Liver (tissue), 9 donors: ENCODE measurements around the gene APOB. TPM values are rescaled to one million over a fixed set of nuclear protein-coding genes. Genes with fewer than 3 reads are reported as not detected.

Experiments
- DNase-seq: peaks from one replicate; pipeline ENCODE4 v3.0.0-alpha.2; 2017; ENCODE audit warnings: low spot score
- H3K27ac ChIP-seq, 2 donors: one replicate each; pipeline ENCODE4 v1.7.0; 2013; ENCODE audit warnings: inconsistent platforms in 2 of 2, low read length in 2 of 2, control low read depth in 1 of 2, low read depth in 1 of 2, mild to moderate bottlenecking in 1 of 2
- H3K27me3 ChIP-seq, 4 donors: one replicate each; pipeline versions ENCODE4 v1.6.1 to v1.7.0; 2013; ENCODE audit warnings: low read length in 3 of 4, inconsistent platforms in 1 of 4, mild to moderate bottlenecking in 1 of 4, moderate library complexity in 1 of 4; ENCODE audit not compliant: control insufficient read depth in 4 of 4, insufficient read depth in 4 of 4
- H3K36me3 ChIP-seq, 4 donors: one replicate each; pipeline versions ENCODE4 v1.6.1 to v1.7.0; 2013; ENCODE audit warnings: low read length in 3 of 4, mild to moderate bottlenecking in 3 of 4, low read depth in 1 of 4, moderate library complexity in 1 of 4; ENCODE audit not compliant: control insufficient read depth in 4 of 4, insufficient read depth in 3 of 4
- H3K4me1 ChIP-seq, 4 donors: one replicate each; pipeline versions ENCODE4 v1.6.1 to v1.7.0; 2013; ENCODE audit warnings: low read length in 3 of 4, mild to moderate bottlenecking in 3 of 4, moderate library complexity in 1 of 4; ENCODE audit not compliant: control insufficient read depth in 4 of 4, insufficient read depth in 4 of 4
- H3K4me3 ChIP-seq, 3 donors: one replicate each; pipeline versions ENCODE4 v1.6.1 to v1.7.0; 2013; ENCODE audit warnings: low read length in 3 of 3, control low read depth in 1 of 3, low read depth in 1 of 3, mild to moderate bottlenecking in 1 of 3
- H3K9ac ChIP-seq, 2 donors: one replicate each; pipeline ENCODE4 v1.7.0; 2013; ENCODE audit warnings: low read length in 2 of 2, mild to moderate bottlenecking in 2 of 2, moderate library complexity in 2 of 2, control low read depth in 1 of 2, low read depth in 1 of 2
- H3K9me3 ChIP-seq, 4 donors: one replicate each; pipeline versions ENCODE4 v1.6.1 to v1.7.0; 2013; ENCODE audit warnings: low read length in 3 of 4; ENCODE audit not compliant: control insufficient read depth in 4 of 4
- ATF3 ChIP-seq: IDR thresholded peaks from 2 replicates; pipeline ENCODE4 v1.6.1; 2016; ENCODE audit warnings: antibody characterized with exemption
- CTCF ChIP-seq: fragments of 150-350 bp; IDR thresholded peaks from 2 replicates; pipeline ENCODE4 v1.5.1; 2017; ENCODE audit warnings: improper control_type of control experiment, low read depth, low read length; ENCODE audit not compliant: missing input control
- EGR1 ChIP-seq, 2 donors: IDR thresholded peaks; 2 replicates each; pipeline ENCODE4 v1.6.1; 2016 to 2018; ENCODE audit warnings: antibody characterized with exemption in 2 of 2, low read depth in 2 of 2
- FOXA1 ChIP-seq: IDR thresholded peaks from 2 replicates; pipeline ENCODE4 v1.6.1; 2016; ENCODE audit warnings: antibody characterized with exemption
- FOXA2 ChIP-seq: IDR thresholded peaks from 2 replicates; pipeline ENCODE4 v1.6.1; 2016; ENCODE audit warnings: antibody characterized with exemption
- GABPA ChIP-seq, 2 donors: IDR thresholded peaks in 1 of 2; conservative IDR thresholded peaks in 1 of 2; 2 replicates each; pipeline ENCODE4 v1.6.1; 2016; ENCODE audit warnings: antibody characterized with exemption in 2 of 2, mild to moderate bottlenecking in 1 of 2, moderate library complexity in 1 of 2
- HNF4A ChIP-seq, 2 donors: conservative IDR thresholded peaks; 2 replicates each; pipeline ENCODE4 v1.6.1; 2016; ENCODE audit warnings: antibody characterized with exemption in 2 of 2, mild to moderate bottlenecking in 2 of 2
- HNF4G ChIP-seq: IDR thresholded peaks from 2 replicates; pipeline ENCODE4 v1.6.1; 2016; ENCODE audit warnings: antibody characterized with exemption
- JUND ChIP-seq, 2 donors: IDR thresholded peaks; 2 replicates each; pipeline ENCODE4 v1.6.1; 2016; ENCODE audit warnings: antibody characterized with exemption in 2 of 2
- MAX ChIP-seq: IDR thresholded peaks from 2 replicates; pipeline ENCODE4 v1.6.1; 2016; ENCODE audit warnings: antibody characterized with exemption
- NR2F2 ChIP-seq: IDR thresholded peaks from 2 replicates; pipeline ENCODE4 v1.6.1; 2016; ENCODE audit warnings: antibody characterized with exemption
- RAD21 ChIP-seq, 2 donors: IDR thresholded peaks; 2 replicates each; pipeline ENCODE4 v1.6.1; 2016; ENCODE audit warnings: antibody characterized with exemption in 2 of 2, mild to moderate bottlenecking in 2 of 2
- REST ChIP-seq: IDR thresholded peaks from 2 replicates; pipeline ENCODE4 v1.6.1; 2016; ENCODE audit warnings: antibody characterized with exemption, mild to moderate bottlenecking
- RXRA ChIP-seq, 2 donors: IDR thresholded peaks; 2 replicates each; pipeline ENCODE4 v1.6.1; 2017 to 2018; ENCODE audit warnings: antibody characterized with exemption in 2 of 2, mild to moderate bottlenecking in 1 of 2
- SP1 ChIP-seq: IDR thresholded peaks from 2 replicates; pipeline ENCODE4 v1.6.1; 2018; ENCODE audit warnings: antibody characterized with exemption, mild to moderate bottlenecking
- TAF1 ChIP-seq: conservative IDR thresholded peaks from 2 replicates; pipeline ENCODE4 v1.6.1; 2016; ENCODE audit warnings: antibody characterized with exemption, mild to moderate bottlenecking
- YY1 ChIP-seq: IDR thresholded peaks from 2 replicates; pipeline ENCODE4 v1.6.1; 2016; ENCODE audit warnings: antibody characterized with exemption, mild to moderate bottlenecking
- ZBTB33 ChIP-seq: IDR thresholded peaks from 2 replicates; pipeline ENCODE4 v1.6.1; 2016; ENCODE audit warnings: antibody characterized with exemption
- WGBS: extraction: QIAGEN DNeasy Blood & Tissue Kit; methylation state at CpG from one replicate; pipeline ENCODE4 v1.1.7; 2013; 5-methylcytosine and 5-hydroxymethylcytosine counted together
- polyA plus RNA-seq, 2 donors: library from polyadenylated mRNA; stranded (reverse) in 1 of 2; unstranded in 1 of 2; fragments of 200-250 nt in 1 of 2; fragments of >200 nt in 1 of 2; fragmentation: Nextera tagmentation in 1 of 2; extraction: Ambion mirVana in 1 of 2; gene quantifications; one replicate each; pipeline versions ENCODE4 v1.2.1 to v1.2.3, GENCODE V29; 2013 to 2015
- total RNA-seq, 2 donors: library from RNA; depleted of rRNA; stranded (reverse); fragments of >200 nt; gene quantifications; one replicate each; pipeline ENCODE4 v1.2.3, GENCODE V29; 2014
- donor health status: healthy.
- donor health status: healthy.
- donor health status: healthy.
- donor health status: healthy.
- donor health status: healthy.

Gene APOB
- total and polyA plus RNA-seq, 4 donors = 431 to 2,949 (median 1,463) TPM

- TF ChIP-seq CTCF = no peak
- TF ChIP-seq FOXA2 = no peak
- no peak for TF ChIP-seq HNF4A (conservative IDR thresholded peaks at IDR 0.05)
- no peak for TF ChIP-seq HNF4G
- TF ChIP-seq SP1 = no peak
- TF ChIP-seq YY1 = no peak
- no peak for TF ChIP-seq EGR1 (IDR thresholded peaks at IDR 0.05; ENCODE audit: low read depth in 2 of 2)
- no peak for TF ChIP-seq MAX
Measured at GRCh38 chr2:20976527-20976926, 67.3 kb downstream of the APOB start (continued).

- WGBS = 67% methylated on average over 2 of the region's 2 CpGs
- Histone ChIP-seq H3K4me3 (no peak overlapping the region), H3K9me3 (no peaks in the 10 kb centered on the region), H3K4me1 (no peaks in the 10 kb centered on the region), H3K27me3 (no peaks in the 10 kb centered on the region), H3K9ac (no peak overlapping the region), H3K27ac (no peak overlapping the region), H3K36me3 (no peaks in the 10 kb centered on the region)
- TF ChIP-seq ATF3 = no peak
- TF ChIP-seq NR2F2 = peak; percentile 15
- no peak for TF ChIP-seq TAF1
- no peak for DNase-seq
Measured at GRCh38 chr2:20972792-20973565, 70.9 kb downstream of the APOB start.

- Histone ChIP-seq H3K27me3 (no peaks in the 10 kb centered on the region), H3K9me3 (no peaks in the 10 kb centered on the region), H3K9ac (no peak overlapping the region), H3K36me3 (no peaks in the 10 kb centered on the region), H3K4me1 (no peaks in the 10 kb centered on the region), H3K4me3 (no peak overlapping the region), H3K27ac (no peak overlapping the region)
- TF ChIP-seq YY1 = no peak
- DNase-seq = no peak
- 68% methylated on average over 5 of the region's 5 CpGs for WGBS
Measured at GRCh38 chr2:20972110-20972509, 71.8 kb downstream of the APOB start.

GRCh38 chr2:20970068-20970467 is 73.8 kb downstream of the APOB start:
- Histone ChIP-seq H3K4me3 (no peak overlapping the region), H3K9me3 (no peaks in the 10 kb centered on the region), H3K36me3 (no peaks in the 10 kb centered on the region), H3K27me3 (no peaks in the 10 kb centered on the region), H3K9ac (no peak overlapping the region), H3K4me1 (no peaks in the 10 kb centered on the region), H3K27ac (no peak overlapping the region)
- no peak for DNase-seq
- 89% methylated on average over 4 of the region's 4 CpGs for WGBS
- no peak for TF ChIP-seq MAX
- TF ChIP-seq REST = no peak
- no peak for TF ChIP-seq JUND (IDR thresholded peaks at IDR 0.05)
- no peak for TF ChIP-seq HNF4G
- TF ChIP-seq RAD21 (IDR thresholded peaks at IDR 0.05) = no peak
- TF ChIP-seq TAF1 = no peak
- no peak for TF ChIP-seq GABPA (IDR thresholded peaks at IDR 0.05 in 1 of 2, conservative IDR thresholded peaks at IDR 0.05 in 1 of 2)
- TF ChIP-seq FOXA1 = no peak
- TF ChIP-seq SP1 = no peak
- no peak for TF ChIP-seq EGR1 (IDR thresholded peaks at IDR 0.05; ENCODE audit: low read depth in 2 of 2)
- TF ChIP-seq HNF4A (conservative IDR thresholded peaks at IDR 0.05) = no peak
- no peak for TF ChIP-seq FOXA2
- TF ChIP-seq YY1 = no peak
- no peak for TF ChIP-seq ZBTB33
- no peak for TF ChIP-seq NR2F2
- TF ChIP-seq RXRA (IDR thresholded peaks at IDR 0.05) = no peak
